Measurements from ENCODE around the gene SGMS1. TPM values are rescaled to one million over a fixed set of nuclear protein-coding genes. Genes with fewer than 3 reads are reported as not detected.

The SGMS1 gene
- total RNA-seq, 1 donor from 2014 or later = 9.2 TPM

- Mint-ChIP-seq H3K4me3 (no peak overlapping the region), H3K27ac (no peak overlapping the region)
- DNase-seq (ENCODE audit: low spot score) = no peak
These were observed 121.8 kb downstream of the SGMS1 start for GRCh38 chr10:50501924-50502452.

GRCh38 chr10:50501478-50501877 is 122.3 kb downstream of the SGMS1 start:
- H3K4me2 ChIP-seq = no peak overlapping the region
- H3K4me1 ChIP-seq = peaks cover 5% of the 10 kb centered on the region
- H3K27ac Mint-ChIP-seq = no peak overlapping the region
- TF ChIP-seq EZH2phosphoT487 (IDR thresholded peaks at IDR 0.05) = no peak
- TF ChIP-seq CTCF (IDR thresholded peaks at IDR 0.05) = no peak
- no peak for TF ChIP-seq EZH2 (IDR thresholded peaks at IDR 0.05)
- DNase-seq (ENCODE audit: low spot score) = no peak
- no peak overlapping the region for H3K4me3 ChIP-seq
- H3K27me3 ChIP-seq = no peaks in the 10 kb centered on the region
- H3K9ac ChIP-seq = no peak overlapping the region
- H3K27ac ChIP-seq = no peak overlapping the region
- H3K4me1 Mint-ChIP-seq = peaks cover 5% of the 10 kb centered on the region
- H3K9me3 Mint-ChIP-seq = no peaks in the 10 kb centered on the region
- no peaks in the 10 kb centered on the region for H4K20me1 ChIP-seq (ENCODE audit: low read depth)
- H3K9me3 ChIP-seq (ENCODE audit: low read depth) = no peaks in the 10 kb centered on the region
- H3K36me3 Mint-ChIP-seq = no peaks in the 10 kb centered on the region
- no peak overlapping the region for H3K4me3 Mint-ChIP-seq
- no peaks in the 10 kb centered on the region for H3K79me2 ChIP-seq (ENCODE audit: low read depth)
- no peaks in the 10 kb centered on the region for H3K36me3 ChIP-seq
- H3K27me3 Mint-ChIP-seq (ENCODE audit: insufficient read depth, low read depth) = no peaks in the 10 kb centered on the region
- H2AFZ ChIP-seq (replicated peaks) = no peak overlapping the region
- no peaks in the 10 kb centered on the region for H3F3A ChIP-seq (ENCODE audit: low read depth)

More at GRCh38 chr10:50501924-50502452, 121.8 kb downstream of the SGMS1 start:
- TF ChIP-seq EZH2phosphoT487 (IDR thresholded peaks at IDR 0.05) (no peak), EZH2 (IDR thresholded peaks at IDR 0.05) (no peak), CTCF (IDR thresholded peaks at IDR 0.05) (no peak)
- Histone ChIP-seq H3K36me3 (no peaks in the 10 kb centered on the region), H3K9me3 (ENCODE audit: low read depth) (no peaks in the 10 kb centered on the region), H3K9ac (no peak overlapping the region), H4K20me1 (ENCODE audit: low read depth) (no peaks in the 10 kb centered on the region), H3K4me3 (no peak overlapping the region), H3K27ac (no peak overlapping the region), H3K4me1 (peaks cover 8% of the 10 kb centered on the region), H3F3A (ENCODE audit: low read depth) (peaks cover 3% of the 10 kb centered on the region), H2AFZ (replicated peaks) (no peak overlapping the region), H3K27me3 (no peaks in the 10 kb centered on the region), H3K79me2 (ENCODE audit: low read depth) (no peaks in the 10 kb centered on the region), H3K4me2 (no peak overlapping the region)
- H3K36me3 Mint-ChIP-seq = no peaks in the 10 kb centered on the region
- no peaks in the 10 kb centered on the region for H3K27me3 Mint-ChIP-seq (ENCODE audit: insufficient read depth, low read depth)
- H3K4me1 Mint-ChIP-seq = peaks cover 5% of the 10 kb centered on the region
- H3K9me3 Mint-ChIP-seq = no peaks in the 10 kb centered on the region

GRCh38 chr10:50498465-50498864 is 125.3 kb downstream of the SGMS1 start:
- no peaks in the 10 kb centered on the region for H3K36me3 ChIP-seq
- no peaks in the 10 kb centered on the region for H3F3A ChIP-seq (ENCODE audit: low read depth)
- no peak overlapping the region for H3K4me3 Mint-ChIP-seq
- no peaks in the 10 kb centered on the region for H3K27me3 Mint-ChIP-seq (ENCODE audit: insufficient read depth, low read depth)
- no peak overlapping the region for H3K4me3 ChIP-seq
- peaks cover 3% of the 10 kb centered on the region for H3K4me1 Mint-ChIP-seq
- H3K9ac ChIP-seq = no peak overlapping the region
- no peak overlapping the region for H2AFZ ChIP-seq (replicated peaks)
- no peaks in the 10 kb centered on the region for H3K9me3 ChIP-seq (ENCODE audit: low read depth)
- H4K20me1 ChIP-seq (ENCODE audit: low read depth) = no peaks in the 10 kb centered on the region
- no peak overlapping the region for H3K27ac ChIP-seq
- H3K4me1 ChIP-seq = peaks cover 3% of the 10 kb centered on the region
- H3K27me3 ChIP-seq = no peaks in the 10 kb centered on the region
- TF ChIP-seq CTCF (IDR thresholded peaks at IDR 0.05) = no peak
- TF ChIP-seq EZH2 (IDR thresholded peaks at IDR 0.05) = no peak
- TF ChIP-seq EZH2phosphoT487 (IDR thresholded peaks at IDR 0.05) = no peak
- no peak for DNase-seq (ENCODE audit: low spot score)
- H3K4me2 ChIP-seq = no peak overlapping the region
- H3K27ac Mint-ChIP-seq = no peak overlapping the region
- H3K9me3 Mint-ChIP-seq = no peaks in the 10 kb centered on the region
- no peaks in the 10 kb centered on the region for H3K36me3 Mint-ChIP-seq
- H3K79me2 ChIP-seq (ENCODE audit: low read depth) = no peaks in the 10 kb centered on the region

All from neural progenitor cell (in vitro differentiated cells).